Right lobe of liver (tissue), 4 donors: ENCODE results near the gene RAET1E.
"Not testable (repeated sequence)": the region's sequence is repeated elsewhere in the genome, so short reads cannot be mapped to it uniquely, and the experiment has no call there.

Source experiments
- POLR2A ChIP-seq: fragments of 450-650 bp; IDR thresholded peaks from one replicate; pipeline ENCODE4 v1.6.1; 2017; ENCODE audit warnings: antibody characterized with exemption, mild to moderate bottlenecking
- TF ChIP-seq, protein P1 (sequence below), 4 donors: fragments of 200-600 bp in 3 of 4; fragments of 450-650 bp in 1 of 4; IDR thresholded peaks; one replicate each; pipeline versions ENCODE4 v1.5.1 to v1.8.0; 2016 to 2022; ENCODE audit warnings: antibody characterized with exemption in 4 of 4, mild to moderate bottlenecking in 2 of 4
- donor health status: DM: no; HTN: no; CAD: no.
- donor health status: DM: no; HTN: no; CAD: no.
- donor health status: DM: no; HTN: yes; CAD: no.

GRCh38 chr6:149862424-149862738 lies 35.5 kb downstream of the RAET1E start:
- TF ChIP-seq, protein P1, sequence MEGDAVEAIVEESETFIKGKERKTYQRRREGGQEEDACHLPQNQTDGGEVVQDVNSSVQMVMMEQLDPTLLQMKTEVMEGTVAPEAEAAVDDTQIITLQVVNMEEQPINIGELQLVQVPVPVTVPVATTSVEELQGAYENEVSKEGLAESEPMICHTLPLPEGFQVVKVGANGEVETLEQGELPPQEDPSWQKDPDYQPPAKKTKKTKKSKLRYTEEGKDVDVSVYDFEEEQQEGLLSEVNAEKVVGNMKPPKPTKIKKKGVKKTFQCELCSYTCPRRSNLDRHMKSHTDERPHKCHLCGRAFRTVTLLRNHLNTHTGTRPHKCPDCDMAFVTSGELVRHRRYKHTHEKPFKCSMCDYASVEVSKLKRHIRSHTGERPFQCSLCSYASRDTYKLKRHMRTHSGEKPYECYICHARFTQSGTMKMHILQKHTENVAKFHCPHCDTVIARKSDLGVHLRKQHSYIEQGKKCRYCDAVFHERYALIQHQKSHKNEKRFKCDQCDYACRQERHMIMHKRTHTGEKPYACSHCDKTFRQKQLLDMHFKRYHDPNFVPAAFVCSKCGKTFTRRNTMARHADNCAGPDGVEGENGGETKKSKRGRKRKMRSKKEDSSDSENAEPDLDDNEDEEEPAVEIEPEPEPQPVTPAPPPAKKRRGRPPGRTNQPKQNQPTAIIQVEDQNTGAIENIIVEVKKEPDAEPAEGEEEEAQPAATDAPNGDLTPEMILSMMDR (IDR thresholded peaks at IDR 0.05): not testable (repeated sequence)
- not testable (repeated sequence) for TF ChIP-seq POLR2A
